Testis (tissue), 3 donors: ENCODE results near the gene GRIK2. TPM values are rescaled to one million over a fixed set of nuclear protein-coding genes. Genes with fewer than 3 reads are reported as not detected.

ENCODE experiments used
- DNase-seq: peaks from one replicate; pipeline ENCODE4 v3.0.0-alpha.2; 2019
- H3K27ac ChIP-seq, 2 donors: fragments of 200-600 bp; sonication (generic); one replicate each; pipeline ENCODE4 v1.5.1; 2019
- H3K27me3 ChIP-seq: fragments of 200-600 bp; sonication (generic); one replicate; pipeline ENCODE4 v1.5.1; 2019
- H3K36me3 ChIP-seq: fragments of 200-600 bp; sonication (generic); one replicate; pipeline ENCODE4 v1.5.1; 2017; ENCODE audit warnings: low read depth; ENCODE audit errors: missing control alignments
- H3K4me1 ChIP-seq: fragments of 200-600 bp; sonication (generic); one replicate; pipeline ENCODE4 v1.5.1; 2019
- H3K4me3 ChIP-seq, 2 donors: fragments of 200-600 bp; sonication (generic); one replicate each; pipeline ENCODE4 v1.5.1; 2017 to 2019
- H3K9me3 ChIP-seq: fragments of 200-600 bp; sonication (generic); one replicate; pipeline ENCODE4 v1.5.1; 2017
- POLR2A ChIP-seq: fragments of 450-650 bp; IDR thresholded peaks from one replicate; pipeline ENCODE4 v1.6.1; 2017; ENCODE audit warnings: antibody characterized with exemption, mild to moderate bottlenecking, moderate library complexity
- WGBS, 2 donors: methylation state at CpG; one replicate each; pipeline ENCODE4 v1.1.5; 2018; 5-methylcytosine and 5-hydroxymethylcytosine counted together
- intact Hi-C: fragments of 100-400 bp; cut with DNase I; formaldehyde crosslinking; loops from one replicate; pipeline ENCODE4 v1.15.1; 2023; ENCODE audit warnings: low total_unique reads
- polyA plus RNA-seq: library from polyadenylated mRNA; stranded (reverse); fragments of 350-450 nt; fragmentation: Illumina TruSeq; extraction: RNeasy Lipid Tissue Mini Kit (QIAGEN cat#74804); gene quantifications from one replicate; pipeline ENCODE4 v1.2.3, GENCODE V29; 2014; ENCODE audit warnings: low read depth, low replicate concordance; ENCODE audit not compliant: insufficient read depth
- total RNA-seq, 2 donors: library from RNA; depleted of rRNA; stranded (reverse); fragments of >200 nt; gene quantifications; one replicate each; pipeline ENCODE4 v1.2.3, GENCODE V29; 2016
- TF ChIP-seq, protein P1 (sequence below), 3 experiments: fragments of 450-650 bp in 2 of 3; fragments of 200-600 bp in 1 of 3; sonication (generic) in 1 of 3; IDR thresholded peaks; one replicate each; pipeline ENCODE4 v1.5.1; 2016 to 2019; ENCODE audit warnings: antibody characterized with exemption in 3 of 3, mild to moderate bottlenecking in 2 of 3, moderate library complexity in 1 of 3

Gene GRIK2
- total and polyA plus RNA-seq, 3 donors from 2014 or later = 1.1 to 23.5 (median 12.4) TPM

- no peak for DNase-seq
- no peaks in the 10 kb centered on the region for H3K36me3 ChIP-seq
- intact Hi-C loops = no loop called here
- TF ChIP-seq POLR2A = no peak
- TF ChIP-seq, protein P1, sequence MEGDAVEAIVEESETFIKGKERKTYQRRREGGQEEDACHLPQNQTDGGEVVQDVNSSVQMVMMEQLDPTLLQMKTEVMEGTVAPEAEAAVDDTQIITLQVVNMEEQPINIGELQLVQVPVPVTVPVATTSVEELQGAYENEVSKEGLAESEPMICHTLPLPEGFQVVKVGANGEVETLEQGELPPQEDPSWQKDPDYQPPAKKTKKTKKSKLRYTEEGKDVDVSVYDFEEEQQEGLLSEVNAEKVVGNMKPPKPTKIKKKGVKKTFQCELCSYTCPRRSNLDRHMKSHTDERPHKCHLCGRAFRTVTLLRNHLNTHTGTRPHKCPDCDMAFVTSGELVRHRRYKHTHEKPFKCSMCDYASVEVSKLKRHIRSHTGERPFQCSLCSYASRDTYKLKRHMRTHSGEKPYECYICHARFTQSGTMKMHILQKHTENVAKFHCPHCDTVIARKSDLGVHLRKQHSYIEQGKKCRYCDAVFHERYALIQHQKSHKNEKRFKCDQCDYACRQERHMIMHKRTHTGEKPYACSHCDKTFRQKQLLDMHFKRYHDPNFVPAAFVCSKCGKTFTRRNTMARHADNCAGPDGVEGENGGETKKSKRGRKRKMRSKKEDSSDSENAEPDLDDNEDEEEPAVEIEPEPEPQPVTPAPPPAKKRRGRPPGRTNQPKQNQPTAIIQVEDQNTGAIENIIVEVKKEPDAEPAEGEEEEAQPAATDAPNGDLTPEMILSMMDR (IDR thresholded peaks at IDR 0.05) = no peak
- no peaks in the 10 kb centered on the region for H3K9me3 ChIP-seq
- no peak overlapping the region for H3K27ac ChIP-seq
- H3K4me3 ChIP-seq = no peak overlapping the region
- no peaks in the 10 kb centered on the region for H3K4me1 ChIP-seq
- 38 to 50% methylated on average over 2 of the region's 2 CpGs for WGBS, 2 donors
- no peaks in the 10 kb centered on the region for H3K27me3 ChIP-seq
Observed at GRCh38 chr6:101668496-101669030, 275.1 kb downstream of the GRIK2 start.

- 84 to 85% methylated on average over 2 of the region's 2 CpGs for WGBS, 2 donors
- no peaks in the 10 kb centered on the region for H3K4me1 ChIP-seq
- no peaks in the 10 kb centered on the region for H3K27me3 ChIP-seq
- no peaks in the 10 kb centered on the region for H3K36me3 ChIP-seq
- no peak for TF ChIP-seq POLR2A
- TF ChIP-seq, protein P1 (IDR thresholded peaks at IDR 0.05) = no peak
- no peak overlapping the region for H3K27ac ChIP-seq
- H3K9me3 ChIP-seq = no peaks in the 10 kb centered on the region
- intact Hi-C loops = no loop called here
- H3K4me3 ChIP-seq = no peak overlapping the region
- no peak for DNase-seq
Observed at GRCh38 chr6:101676187-101676586, 282.7 kb downstream of the GRIK2 start.

DNA sequence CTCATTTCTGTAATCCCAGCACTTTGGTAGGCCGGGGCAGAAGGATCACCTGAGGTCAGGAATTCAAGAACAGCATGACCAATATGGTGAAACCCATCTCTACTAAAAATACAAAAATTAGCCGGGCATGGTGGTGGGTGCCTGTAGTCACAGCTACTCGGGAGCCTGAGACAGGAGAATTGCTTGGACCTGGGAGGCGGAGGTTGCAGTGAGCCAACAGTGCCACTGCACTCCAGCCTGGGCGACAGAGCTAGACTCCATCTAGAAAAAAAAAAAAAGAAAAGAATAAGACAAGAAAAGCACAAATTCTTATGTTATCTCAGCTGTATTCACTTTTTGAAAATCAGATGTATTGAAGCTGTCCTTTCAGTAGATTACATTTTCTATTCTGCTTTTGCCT is 289.4 kb downstream of the GRIK2 start:
- Histone ChIP-seq H3K27me3 (no peaks in the 10 kb centered on the region), H3K9me3 (no peaks in the 10 kb centered on the region), H3K4me1 (no peaks in the 10 kb centered on the region), H3K36me3 (no peaks in the 10 kb centered on the region), H3K4me3 (no peak overlapping the region), H3K27ac (no peak overlapping the region)
- TF ChIP-seq POLR2A = no peak
- TF ChIP-seq, protein P1 (IDR thresholded peaks at IDR 0.05) = no peak
- intact Hi-C loops = no loop called here
- 92 to 93% methylated on average over 5 of the region's 5 CpGs for WGBS, 2 donors
- DNase-seq = no peak

DNA sequence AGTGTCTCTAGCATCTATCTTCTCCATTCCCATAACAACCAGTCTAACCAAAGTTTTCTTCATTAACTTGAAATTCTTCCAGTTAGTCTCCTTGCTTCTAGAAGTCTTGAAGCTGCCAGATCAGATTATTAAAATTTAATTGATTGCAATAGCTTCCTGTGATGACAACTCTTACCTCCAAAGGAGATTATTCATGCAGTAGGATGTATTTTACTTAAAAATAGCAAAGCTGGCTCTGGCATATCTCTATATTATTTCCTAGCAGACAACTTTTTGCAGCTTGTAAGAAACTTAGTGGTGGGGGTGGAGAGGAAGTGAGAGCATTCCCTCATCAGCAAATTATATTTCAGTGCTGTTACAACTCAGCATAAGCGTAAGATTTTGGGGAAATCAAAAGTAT is 290.4 kb downstream of the GRIK2 start:
- Histone ChIP-seq H3K4me3 (no peak overlapping the region), H3K27ac (no peak overlapping the region), H3K9me3 (no peaks in the 10 kb centered on the region), H3K36me3 (no peaks in the 10 kb centered on the region), H3K4me1 (no peaks in the 10 kb centered on the region), H3K27me3 (no peaks in the 10 kb centered on the region)
- WGBS, 2 donors = 85 to 100% methylated on average over 1 of the region's 1 CpG
- DNase-seq = no peak
- intact Hi-C loops = no loop called here
- TF ChIP-seq, protein P1 (IDR thresholded peaks at IDR 0.05) = no peak
- TF ChIP-seq POLR2A = no peak

- TF ChIP-seq, protein P1 (IDR thresholded peaks at IDR 0.05) = no peak
- no peak for TF ChIP-seq POLR2A
- no peaks in the 10 kb centered on the region for H3K36me3 ChIP-seq
- no peaks in the 10 kb centered on the region for H3K9me3 ChIP-seq
- DNase-seq = no peak
- intact Hi-C loops = no loop called here
- H3K27ac ChIP-seq = no peak overlapping the region
- H3K27me3 ChIP-seq = no peaks in the 10 kb centered on the region
- H3K4me1 ChIP-seq = no peaks in the 10 kb centered on the region
- H3K4me3 ChIP-seq = no peak overlapping the region
- WGBS, 2 donors = 91 to 96% methylated on average over 3 of the region's 3 CpGs
Observed at GRCh38 chr6:101686653-101687052, 293.1 kb downstream of the GRIK2 start.
